ENCODE data around the gene PAIP1. TPM values are rescaled to one million over a fixed set of nuclear protein-coding genes. Genes with fewer than 3 reads are reported as not detected.

Gene PAIP1
- total and polyA plus RNA-seq, 2 experiments from 2014 or later, result 123 to 131 TPM

GRCh38 chr5:43515678-43516048 is 41.2 kb downstream of the PAIP1 start:
- TF ChIP-seq, protein P1, sequence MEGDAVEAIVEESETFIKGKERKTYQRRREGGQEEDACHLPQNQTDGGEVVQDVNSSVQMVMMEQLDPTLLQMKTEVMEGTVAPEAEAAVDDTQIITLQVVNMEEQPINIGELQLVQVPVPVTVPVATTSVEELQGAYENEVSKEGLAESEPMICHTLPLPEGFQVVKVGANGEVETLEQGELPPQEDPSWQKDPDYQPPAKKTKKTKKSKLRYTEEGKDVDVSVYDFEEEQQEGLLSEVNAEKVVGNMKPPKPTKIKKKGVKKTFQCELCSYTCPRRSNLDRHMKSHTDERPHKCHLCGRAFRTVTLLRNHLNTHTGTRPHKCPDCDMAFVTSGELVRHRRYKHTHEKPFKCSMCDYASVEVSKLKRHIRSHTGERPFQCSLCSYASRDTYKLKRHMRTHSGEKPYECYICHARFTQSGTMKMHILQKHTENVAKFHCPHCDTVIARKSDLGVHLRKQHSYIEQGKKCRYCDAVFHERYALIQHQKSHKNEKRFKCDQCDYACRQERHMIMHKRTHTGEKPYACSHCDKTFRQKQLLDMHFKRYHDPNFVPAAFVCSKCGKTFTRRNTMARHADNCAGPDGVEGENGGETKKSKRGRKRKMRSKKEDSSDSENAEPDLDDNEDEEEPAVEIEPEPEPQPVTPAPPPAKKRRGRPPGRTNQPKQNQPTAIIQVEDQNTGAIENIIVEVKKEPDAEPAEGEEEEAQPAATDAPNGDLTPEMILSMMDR (IDR thresholded peaks at IDR 0.05; ENCODE audit: poor library complexity), result no peak
- TF ChIP-seq EZH2 (IDR thresholded peaks at IDR 0.05; ENCODE audit: borderline replicate concordance) (no peak), EZH2phosphoT487 (IDR thresholded peaks at IDR 0.05; ENCODE audit: low read depth, severe bottlenecking, unreplicated experiment) (no peak)
- Histone ChIP-seq H3K9me3 (ENCODE audit: low read depth) (no peaks in the 10 kb centered on the region), H3K79me2 (peaks cover 16% of the 10 kb centered on the region), H3K27ac (peak overlapping the region; percentile 95), H3K4me3 (peak overlapping the region; percentile 45), H3K9me2 (replicated peaks; ENCODE audit: insufficient read depth) (no peaks in the 10 kb centered on the region), H3K4me1 (ENCODE audit: insufficient read depth) (peaks cover 4% of the 10 kb centered on the region), H2AFZ (peak overlapping the region; percentile 82), H3K4me2 (peak overlapping the region; percentile 76), H3K36me3 (replicated peaks; ENCODE audit: insufficient read depth, low read depth) (no peaks in the 10 kb centered on the region), H4K20me1 (ENCODE audit: insufficient read depth, poor library complexity, severe bottlenecking) (no peaks in the 10 kb centered on the region), H3K27me3 (no peaks in the 10 kb centered on the region)
- DNase-seq (ENCODE audit: low spot score), result peak; percentile 14
- WGBS (ENCODE audit: low lambda C conversion rate, missing lambda C conversion rate), result 14% methylated on average over 1 of the region's 1 CpG

DNA sequence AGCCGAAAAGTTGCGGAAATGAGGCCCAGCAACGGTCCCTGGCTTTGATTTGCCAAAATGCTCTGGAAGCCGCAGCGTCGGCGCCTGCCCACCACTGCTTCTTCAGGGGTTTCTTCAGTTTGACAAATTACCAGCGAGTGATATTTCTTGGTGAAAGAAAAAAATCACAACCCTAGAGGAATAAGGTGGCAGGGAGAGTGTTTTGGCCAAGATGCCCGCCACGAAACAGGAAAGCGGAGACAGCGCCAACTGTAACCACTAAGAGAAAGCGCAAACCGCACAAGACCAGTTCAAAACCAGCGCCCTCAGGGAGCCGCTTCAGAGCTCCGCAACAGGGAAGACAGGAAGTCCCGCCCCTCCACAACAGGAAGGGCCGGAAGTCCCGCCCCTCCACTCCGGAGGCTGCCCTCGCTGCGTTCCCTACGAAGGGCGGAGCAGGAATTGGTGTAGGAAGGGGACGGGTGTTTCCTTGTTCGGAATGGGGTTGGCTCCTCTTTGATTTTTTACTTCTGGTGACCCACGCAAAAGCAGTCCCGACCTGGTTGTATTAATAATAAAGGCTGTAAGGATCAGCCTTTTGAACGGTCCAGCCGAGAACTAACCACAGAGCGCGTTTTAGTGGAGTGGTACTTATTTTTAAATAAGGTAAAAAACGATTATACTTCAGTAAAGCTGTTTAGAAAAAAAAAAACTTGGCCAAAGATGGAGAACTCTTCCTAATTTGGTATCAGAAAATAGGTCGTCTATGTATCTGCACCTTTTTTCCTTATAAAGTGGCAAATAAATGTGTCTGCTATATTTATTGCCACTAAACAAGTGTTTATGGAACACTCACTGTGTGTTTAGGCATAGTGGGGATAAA is 41.8 kb downstream of the PAIP1 start, which contains the start of gene C5orf34:
Gene C5orf34, minus strand, starts transcription at position 333 of the 862 bp plus-strand sequence. CDS start 5,809 bp downstream, outside the sequence.
- H3K9me3 ChIP-seq (ENCODE audit: low read depth), result no peaks in the 10 kb centered on the region
- peak; percentile 98 for DNase-seq (ENCODE audit: low spot score)
- no peaks in the 10 kb centered on the region for H4K20me1 ChIP-seq (ENCODE audit: insufficient read depth, poor library complexity, severe bottlenecking)
- no peaks in the 10 kb centered on the region for H3K36me3 ChIP-seq (replicated peaks; ENCODE audit: insufficient read depth, low read depth)
- WGBS (ENCODE audit: low lambda C conversion rate, missing lambda C conversion rate), result 2% methylated on average over 35 of the region's 35 CpGs
- peak within 1 kb of the TSS; percentile 83 for H3K4me2 ChIP-seq
- peaks cover 17% of the 10 kb centered on the region for H3K79me2 ChIP-seq
- no peaks in the 10 kb centered on the region for H3K27me3 ChIP-seq
- peak within 1 kb of the TSS; percentile 49 for H3K4me3 ChIP-seq
- peak within 1 kb of the TSS; percentile 82 for H2AFZ ChIP-seq
- H3K27ac ChIP-seq, result peak within 1 kb of the TSS; percentile 95
- H3K4me1 ChIP-seq (ENCODE audit: insufficient read depth), result peaks cover 4% of the 10 kb centered on the region
- H3K9me2 ChIP-seq (replicated peaks; ENCODE audit: insufficient read depth), result no peaks in the 10 kb centered on the region
- TF ChIP-seq EZH2phosphoT487 (IDR thresholded peaks at IDR 0.05; ENCODE audit: low read depth, severe bottlenecking, unreplicated experiment), result no peak
- no peak for TF ChIP-seq EZH2 (IDR thresholded peaks at IDR 0.05; ENCODE audit: borderline replicate concordance)
- TF ChIP-seq, protein P1 (IDR thresholded peaks at IDR 0.05; ENCODE audit: poor library complexity), result no peak

- peak; percentile 48 for DNase-seq (ENCODE audit: low spot score)
- Histone ChIP-seq H3K36me3 (replicated peaks; ENCODE audit: insufficient read depth, low read depth) (no peaks in the 10 kb centered on the region), H3K27me3 (no peaks in the 10 kb centered on the region), H3K4me1 (ENCODE audit: insufficient read depth) (peaks cover 4% of the 10 kb centered on the region), H3K4me2 (peak overlapping the region; percentile 83), H2AFZ (peak overlapping the region; percentile 64), H3K9me2 (replicated peaks; ENCODE audit: insufficient read depth) (no peaks in the 10 kb centered on the region), H3K79me2 (peaks cover 18% of the 10 kb centered on the region), H3K27ac (peak overlapping the region; percentile 95), H3K9me3 (ENCODE audit: low read depth) (no peaks in the 10 kb centered on the region), H4K20me1 (ENCODE audit: insufficient read depth, poor library complexity, severe bottlenecking) (no peaks in the 10 kb centered on the region), H3K4me3 (peak overlapping the region; percentile 49)
- TF ChIP-seq EZH2phosphoT487 (IDR thresholded peaks at IDR 0.05; ENCODE audit: low read depth, severe bottlenecking, unreplicated experiment) (no peak), EZH2 (IDR thresholded peaks at IDR 0.05; ENCODE audit: borderline replicate concordance) (no peak)
- TF ChIP-seq, protein P1 (IDR thresholded peaks at IDR 0.05; ENCODE audit: poor library complexity), result no peak
- WGBS (ENCODE audit: low lambda C conversion rate, missing lambda C conversion rate), result 0% methylated on average over 6 of the region's 6 CpGs
Observed at GRCh38 chr5:43514471-43514815, 42.4 kb downstream of the PAIP1 start.
